Subcutaneous abdominal adipose tissue (tissue), 5 donors: ENCODE measurements around the gene PRPF6.
"Not testable (repeated sequence)": the region's sequence is repeated elsewhere in the genome, so short reads cannot be mapped to it uniquely, and the experiment has no call there.

Source experiments
- H3K27ac ChIP-seq: one replicate; pipeline ENCODE4 v1.7.0; 2013; ENCODE audit warnings: low read depth, mild to moderate bottlenecking, inconsistent platforms, low read length, moderate library complexity
- H3K27me3 ChIP-seq, 5 donors: one replicate each; pipeline ENCODE4 v1.7.0; 2013; ENCODE audit warnings: low read length in 5 of 5, inconsistent platforms in 1 of 5; ENCODE audit not compliant: control insufficient read depth in 5 of 5, insufficient read depth in 4 of 5
- H3K36me3 ChIP-seq, 5 donors: one replicate each; pipeline ENCODE4 v1.7.0; 2013; ENCODE audit warnings: low read length in 5 of 5; ENCODE audit not compliant: control insufficient read depth in 5 of 5, insufficient read depth in 5 of 5
- H3K4me1 ChIP-seq, 5 donors: one replicate each; pipeline ENCODE4 v1.7.0; 2013; ENCODE audit warnings: low read length in 5 of 5, mild to moderate bottlenecking in 3 of 5, moderate library complexity in 1 of 5; ENCODE audit not compliant: control insufficient read depth in 5 of 5, insufficient read depth in 5 of 5
- H3K4me3 ChIP-seq, 5 donors: one replicate each; pipeline ENCODE4 v1.7.0; 2013; ENCODE audit warnings: low read length in 5 of 5, low read depth in 1 of 5
- H3K9ac ChIP-seq, 5 donors: one replicate each; pipeline ENCODE4 v1.7.0; 2013; ENCODE audit warnings: low read length in 5 of 5, mild to moderate bottlenecking in 4 of 5, moderate library complexity in 3 of 5
- H3K9me3 ChIP-seq, 5 donors: one replicate each; pipeline ENCODE4 v1.7.0; 2013; ENCODE audit warnings: low read length in 5 of 5; ENCODE audit not compliant: control insufficient read depth in 5 of 5
- donor health status: healthy.
- donor health status: healthy.
- donor health status: healthy.
- donor health status: healthy.
- donor health status: healthy.

PRPF6 gene

DNA sequence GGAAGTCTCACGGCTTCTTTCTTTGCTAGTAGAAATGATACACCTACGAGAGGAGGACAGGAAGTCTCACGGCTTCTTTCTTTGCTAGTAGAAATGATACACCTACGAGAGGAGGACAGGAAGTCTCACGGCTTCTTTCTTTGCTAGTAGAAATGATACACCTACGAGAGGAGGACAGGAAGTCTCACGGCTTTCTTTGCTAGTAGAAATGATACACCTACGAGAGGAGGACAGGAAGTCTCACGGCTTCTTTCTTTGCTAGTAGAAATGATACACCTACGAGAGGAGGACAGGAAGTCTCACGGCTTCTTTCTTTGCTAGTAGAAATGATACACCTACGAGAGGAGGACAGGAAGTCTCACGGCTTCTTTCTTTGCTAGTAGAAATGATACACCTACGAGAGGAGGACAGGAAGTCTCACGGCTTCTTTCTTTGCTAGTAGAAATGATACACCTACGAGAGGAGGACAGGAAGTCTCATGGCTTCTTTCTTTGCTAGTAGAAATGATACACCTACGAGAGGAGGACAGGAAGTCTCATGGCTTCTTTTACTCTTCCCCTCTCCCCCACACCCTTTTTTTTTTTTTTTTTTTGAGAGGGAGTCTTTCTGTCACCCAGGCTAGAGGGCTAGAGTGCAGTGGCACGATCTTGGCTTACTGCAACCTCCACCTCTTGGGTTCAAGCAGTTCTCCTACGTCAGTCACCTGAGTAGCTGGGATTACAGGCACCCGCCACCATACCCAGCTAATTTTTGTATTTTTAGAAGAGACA lies 31.6 kb downstream of the PRPF6 start:
- H3K9me3 ChIP-seq, H3K4me3 ChIP-seq, H3K4me1 ChIP-seq, H3K27ac ChIP-seq, H3K9ac ChIP-seq, H3K27me3 ChIP-seq: not testable (repeated sequence)
- peaks cover 3 to 83% (median 58%) of the 10 kb centered on the region in 5 donors for H3K36me3 ChIP-seq

GRCh38 chr20:64015635-64016034 lies 34.7 kb downstream of the PRPF6 start:
- Histone ChIP-seq H3K27ac (no peak overlapping the region), H3K27me3 (no peaks in the 10 kb centered on the region), H3K36me3 (peaks cover 2 to 87% (median 61%) of the 10 kb centered on the region in 5 donors), H3K9me3 (no peaks in the 10 kb centered on the region), H3K4me3 (no peak overlapping the region), H3K4me1 (peaks cover 0 to 3% (median 0%) of the 10 kb centered on the region in 5 donors), H3K9ac (no peak overlapping the region)

- Histone ChIP-seq H3K9ac (no peak overlapping the region), H3K36me3 (peaks cover 2 to 97% (median 85%) of the 10 kb centered on the region in 5 donors), H3K4me3 (no peak overlapping the region), H3K9me3 (no peaks in the 10 kb centered on the region), H3K27me3 (no peaks in the 10 kb centered on the region), H3K27ac (no peak overlapping the region), H3K4me1 (no peaks in the 10 kb centered on the region)
Measured at GRCh38 chr20:64021124-64021975, 40.4 kb downstream of the PRPF6 start.

GRCh38 chr20:64022671-64023360 lies 41.9 kb downstream of the PRPF6 start:
- Histone ChIP-seq H3K27me3 (no peaks in the 10 kb centered on the region), H3K4me3 (no peak overlapping the region), H3K4me1 (no peaks in the 10 kb centered on the region), H3K9me3 (no peaks in the 10 kb centered on the region), H3K36me3 (peaks cover 2 to 97% (median 91%) of the 10 kb centered on the region in 5 donors), H3K27ac (no peak overlapping the region), H3K9ac (no peak overlapping the region)

GRCh38 chr20:64023361-64024140 lies 42.6 kb downstream of the PRPF6 start:
- H3K36me3 ChIP-seq, result peaks cover 2 to 97% (median 92%) of the 10 kb centered on the region in 5 donors
- no peak overlapping the region for H3K27ac ChIP-seq
- no peaks in the 10 kb centered on the region for H3K4me1 ChIP-seq
- H3K9ac ChIP-seq, result no peak overlapping the region
- no peak overlapping the region for H3K4me3 ChIP-seq
- H3K9me3 ChIP-seq, result no peaks in the 10 kb centered on the region
- H3K27me3 ChIP-seq, result no peaks in the 10 kb centered on the region

- Histone ChIP-seq H3K4me3 (no peak overlapping the region), H3K4me1 (no peaks in the 10 kb centered on the region), H3K36me3 (peaks cover 0 to 97% (median 91%) of the 10 kb centered on the region in 5 donors), H3K9me3 (no peaks in the 10 kb centered on the region), H3K27me3 (no peaks in the 10 kb centered on the region), H3K27ac (no peak overlapping the region), H3K9ac (no peak overlapping the region)
Measured at GRCh38 chr20:64024141-64024990, 43.4 kb downstream of the PRPF6 start.

- H3K9ac ChIP-seq, result no peak overlapping the region
- H3K27me3 ChIP-seq, result no peaks in the 10 kb centered on the region
- peaks cover 0 to 98% (median 93%) of the 10 kb centered on the region in 5 donors for H3K36me3 ChIP-seq
- no peaks in the 10 kb centered on the region for H3K9me3 ChIP-seq
- H3K27ac ChIP-seq, result no peak overlapping the region
- no peaks in the 10 kb centered on the region for H3K4me1 ChIP-seq
- no peak overlapping the region for H3K4me3 ChIP-seq
Measured at GRCh38 chr20:64025101-64025825, 44.3 kb downstream of the PRPF6 start.

DNA sequence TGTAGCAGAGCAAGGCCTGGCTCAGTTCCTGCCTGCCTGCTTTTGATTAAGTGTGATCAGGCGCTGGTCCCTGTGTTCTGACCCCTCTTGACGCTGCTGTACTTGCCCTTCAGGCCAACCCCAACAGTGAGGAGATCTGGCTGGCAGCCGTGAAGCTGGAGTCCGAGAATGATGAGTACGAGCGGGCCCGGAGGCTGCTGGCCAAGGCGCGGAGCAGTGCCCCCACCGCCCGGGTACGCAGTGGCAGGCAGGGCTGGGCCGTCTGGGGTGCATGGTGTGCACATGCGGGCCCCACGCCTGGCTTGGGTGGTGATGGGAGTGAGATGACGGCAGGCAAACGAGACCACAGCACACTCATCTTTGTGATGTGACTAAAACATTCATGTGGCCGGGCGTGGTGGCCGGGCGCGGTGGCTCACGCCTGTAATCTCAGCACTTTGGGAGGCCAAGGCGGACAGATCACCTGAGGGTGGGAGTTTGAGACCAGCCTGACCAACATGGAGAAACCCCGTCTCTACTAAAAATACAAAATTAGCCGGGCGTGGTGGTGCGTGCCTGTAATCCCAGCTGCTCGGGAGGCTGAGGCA lies 45.0 kb downstream of the PRPF6 start:
- H3K36me3 ChIP-seq, result peaks cover 0 to 100% (median 97%) of the 10 kb centered on the region in 5 donors
- no peak overlapping the region for H3K4me3 ChIP-seq
- no peaks in the 10 kb centered on the region for H3K9me3 ChIP-seq
- H3K9ac ChIP-seq, result no peak overlapping the region
- H3K4me1 ChIP-seq, result no peaks in the 10 kb centered on the region
- H3K27me3 ChIP-seq, result no peaks in the 10 kb centered on the region
- H3K27ac ChIP-seq, result no peak overlapping the region
